ENCODE data around the gene ADRA2C. TPM values are rescaled to one million over a fixed set of nuclear protein-coding genes. Genes with fewer than 3 reads are reported as not detected.

The ADRA2C gene
- total and polyA plus RNA-seq, 2 of the 13 experiments (the other 11 are each of a cell fraction or from before 2014, with no cell fraction given) = 15.4 to 69.7 TPM

- TF ChIP-seq RAD21 (CRISPR knock-in tag; IDR thresholded peaks at IDR 0.05) (peak; percentile 50), ZNF414 (CRISPR knock-in tag; IDR thresholded peaks at IDR 0.05) (peak; percentile 66; the same call in 1 of the 2 replicates), KAT8 (CRISPR knock-in tag; IDR thresholded peaks at IDR 0.05) (peak; percentile 68), CREM (IDR thresholded peaks at IDR 0.05) (peak; percentile 84), CREM (CRISPR knock-in tag; IDR thresholded peaks at IDR 0.05) (no peak), SRSF1 (optimal IDR thresholded peaks at IDR 0.05; ENCODE audit: low read depth, low read length) (peak; percentile 58), HIC2 (CRISPR knock-in tag; IDR thresholded peaks at IDR 0.05; ENCODE audit: low read depth) (peak; percentile 24), ZBTB37 (CRISPR knock-in tag; IDR thresholded peaks at IDR 0.05) (no peak), ZNF570 (CRISPR knock-in tag; IDR thresholded peaks at IDR 0.05; ENCODE audit: borderline replicate concordance) (no peak), ZNF713 (CRISPR knock-in tag; IDR thresholded peaks at IDR 0.05) (no peak), ZNF274 (CRISPR knock-in tag; IDR thresholded peaks at IDR 0.05) (peak; percentile 69; the same call in 1 of the 2 replicates), PITX1 (CRISPR knock-in tag; IDR thresholded peaks at IDR 0.05) (peak; percentile 75; the same call in 1 of the 2 replicates), ZBTB44 (CRISPR knock-in tag; IDR thresholded peaks at IDR 0.05) (peak; percentile 70; the same call in 1 of the 2 replicates), MTF2 (CRISPR knock-in tag; IDR thresholded peaks at IDR 0.05; ENCODE audit: borderline replicate concordance) (no peak), NONO (IDR thresholded peaks at IDR 0.05) (no peak), NONO (CRISPR knock-in tag; conservative IDR thresholded peaks at IDR 0.05) (peak; percentile 79), POLR2G (IDR thresholded peaks at IDR 0.05; ENCODE audit: low read depth, low read length) (peak; percentile 56), ZBTB33 (CRISPR knock-in tag; IDR thresholded peaks at IDR 0.05) (peak; percentile 86), ZNF772 (CRISPR knock-in tag; IDR thresholded peaks at IDR 0.05) (peak; percentile 96), TFE3 (CRISPR knock-in tag; IDR thresholded peaks at IDR 0.05) (peak; percentile 50)
Measured at GRCh38 chr4:3784454-3785291, 18.5 kb downstream of the ADRA2C start (continued).

Measured in HepG2 (cell line).